ENCODE data around the gene RPS6KA2.

The RPS6KA2 gene

GRCh38 chr6:166516251-166516884, 110.7 kb downstream of the RPS6KA2 start:
- no peak for DNase-seq

GRCh38 chr6:166515072-166515810, 111.8 kb downstream of the RPS6KA2 start:
- peak; percentile 61 to 64 for DNase-seq

- no peak for DNase-seq
These were observed 112.9 kb downstream of the RPS6KA2 start for GRCh38 chr6:166514196-166514595.

- DNase-seq: peak; percentile 28 to 30
These were observed 114.5 kb downstream of the RPS6KA2 start for GRCh38 chr6:166512567-166512966.

- DNase-seq: no peak
These were observed 115.7 kb downstream of the RPS6KA2 start for GRCh38 chr6:166511316-166511715.

- no peak for DNase-seq
These were observed 117.9 kb downstream of the RPS6KA2 start for GRCh38 chr6:166509193-166509592.

- no peak for DNase-seq
These were observed 118.3 kb downstream of the RPS6KA2 start for GRCh38 chr6:166508726-166509125.

GRCh38 chr6:166507809-166508564, 119.1 kb downstream of the RPS6KA2 start:
- no peak for DNase-seq

- DNase-seq: no peak
These were observed 119.7 kb downstream of the RPS6KA2 start for GRCh38 chr6:166507380-166507779.

- DNase-seq: no peak
These were observed 121.7 kb downstream of the RPS6KA2 start for GRCh38 chr6:166505133-166505905.

- no peak for DNase-seq
These were observed 123.0 kb downstream of the RPS6KA2 start for GRCh38 chr6:166504100-166504499.

GRCh38 chr6:166503167-166503744, 123.8 kb downstream of the RPS6KA2 start:
- no peak for DNase-seq

GRCh38 chr6:166502453-166502852, 124.6 kb downstream of the RPS6KA2 start:
- DNase-seq: no peak

GRCh38 chr6:166501246-166501645, 125.8 kb downstream of the RPS6KA2 start:
- DNase-seq: no peak

GRCh38 chr6:166500246-166500645, 126.8 kb downstream of the RPS6KA2 start:
- no peak for DNase-seq

GRCh38 chr6:166499350-166500163, 127.5 kb downstream of the RPS6KA2 start:
- DNase-seq: no peak

GRCh38 chr6:166498661-166499349, 128.2 kb downstream of the RPS6KA2 start:
- no peak for DNase-seq

GRCh38 chr6:166498228-166498627, 128.8 kb downstream of the RPS6KA2 start:
- no peak for DNase-seq

GRCh38 chr6:166497087-166497899, 129.8 kb downstream of the RPS6KA2 start:
- DNase-seq: no peak

GRCh38 chr6:166496460-166496859, 130.6 kb downstream of the RPS6KA2 start:
- no peak for DNase-seq

Data from stimulated activated CD4-positive, alpha-beta T cell treated with anti-CD3 and anti-CD28 coated beads, Interleukin-2, amount 100 ng/mL, for 24 hours (primary cell).